SK-N-SH (cell line): Measurements from ENCODE around the gene SPIN1. TPM values are rescaled to one million over a fixed set of nuclear protein-coding genes. Genes with fewer than 3 reads are reported as not detected.

ENCODE experiments used
- CTCF ChIA-PET: fragments of 300-600, 350-600 bp; formaldehyde crosslinking; extraction: SDS; loops from one replicate; lab custom pipeline; 2021; lab: Yijun Ruan, JAX
- POLR2A ChIA-PET: fragments of 350-600 bp; sonication (Branson Sonifier 250); formaldehyde crosslinking; extraction: SDS; loops from one replicate; lab custom pipeline; 2020; ENCODE audit warnings: antibody characterized with exemption, inconsistent platforms; lab: Yijun Ruan, JAX
- DNase-seq: peaks from one replicate; pipeline ENCODE4 v3.0.0; 2012
- H2AFZ ChIP-seq: fragments of 200-600 bp; sonication (generic); 2 replicates; pipeline ENCODE4 v1.8.1; 2016; ENCODE audit warnings: antibody characterized with exemption, mild to moderate bottlenecking, low read depth
- H3F3A ChIP-seq: fragments of 200-600 bp; sonication (generic); replicated peaks from 2 replicates; pipeline ENCODE3; 2016; ENCODE audit warnings: antibody characterized with exemption, mild to moderate bottlenecking; ENCODE audit not compliant: insufficient read depth
- H3K27ac ChIP-seq, 2 experiments: fragments of 200-500 bp in 1 of 2; fragments of 200-600 bp in 1 of 2; sonication (Bioruptor generic) in 1 of 2; sonication (generic), shearing (Covaris generic) in 1 of 2; 2 replicates each; pipeline versions ENCODE4 v1.5.1 to v1.6.1; 2014 to 2016; ENCODE audit warnings: low read depth in 2 of 2, inconsistent platforms in 1 of 2, low read length in 1 of 2, mild to moderate bottlenecking in 1 of 2, mixed read lengths in 1 of 2
- H3K27me3 ChIP-seq: fragments of 200-600 bp; sonication (generic), shearing (Covaris generic); 2 replicates; pipeline ENCODE4 v1.6.1; 2016; ENCODE audit warnings: mixed run types; ENCODE audit not compliant: insufficient read depth
- H3K36me3 ChIP-seq, 2 experiments: fragments of 200-500 bp in 1 of 2; fragments of 200-600 bp in 1 of 2; sonication (Bioruptor generic) in 1 of 2; sonication (generic) in 1 of 2; replicated peaks in 1 of 2; 2 replicates each; pipeline versions ENCODE3 to v1.5.1; 2014 to 2016; ENCODE audit warnings: low read length in 1 of 2, mild to moderate bottlenecking in 1 of 2; ENCODE audit not compliant: insufficient read depth in 2 of 2, control insufficient read depth in 1 of 2
- H3K4me1 ChIP-seq, 2 experiments: fragments of 200-500 bp in 1 of 2; fragments of 200-600 bp in 1 of 2; sonication (Bioruptor generic) in 1 of 2; sonication (generic), shearing (Covaris generic) in 1 of 2; 2 replicates each; pipeline versions ENCODE4 v1.5.1 to v1.6.1; 2014 to 2016; ENCODE audit warnings: low read depth in 1 of 2, low read length in 1 of 2, mixed run types in 1 of 2; ENCODE audit not compliant: insufficient read depth in 2 of 2, control insufficient read depth in 1 of 2
- H3K4me2 ChIP-seq: fragments of 200-600 bp; sonication (generic), shearing (Covaris generic); 2 replicates; pipeline ENCODE4 v1.6.1; 2017; ENCODE audit warnings: mixed run types
- H3K4me3 ChIP-seq, 2 experiments: fragments of 200-500 bp in 1 of 2; fragments of 200-600 bp in 1 of 2; sonication (Bioruptor generic) in 1 of 2; sonication (generic), shearing (Covaris generic) in 1 of 2; 2 replicates each; pipeline versions ENCODE4 v1.5.1 to v1.8.1; 2014 to 2016; ENCODE audit warnings: low read depth in 2 of 2, inconsistent platforms in 1 of 2, low read length in 1 of 2, mild to moderate bottlenecking in 1 of 2, mixed read lengths in 1 of 2, moderate library complexity in 1 of 2
- H3K79me2 ChIP-seq: fragments of 200-600 bp; sonication (generic); 2 replicates; pipeline ENCODE4 v1.8.1; 2017; ENCODE audit warnings: mild to moderate bottlenecking; ENCODE audit not compliant: insufficient read depth
- H3K9ac ChIP-seq: fragments of 200-600 bp; sonication (generic); 2 replicates; pipeline ENCODE4 v1.6.1; 2017; ENCODE audit warnings: mixed run types
- H3K9me2 ChIP-seq: fragments of 200-600 bp; sonication (generic); 2 replicates; pipeline ENCODE4 v1.6.1; 2017; ENCODE audit warnings: mixed run types
- H3K9me3 ChIP-seq: fragments of 200-600 bp; sonication (generic); 2 replicates; pipeline ENCODE4 v1.6.1; 2017; ENCODE audit warnings: mixed run types, mild to moderate bottlenecking, moderate library complexity
- H4K20me1 ChIP-seq: fragments of 200-600 bp; sonication (generic); 2 replicates; pipeline ENCODE4 v1.6.1; 2017; ENCODE audit warnings: mild to moderate bottlenecking, mixed run types; ENCODE audit not compliant: insufficient read depth
- ELF1 ChIP-seq: IDR thresholded peaks from 2 replicates; pipeline ENCODE4 v1.4.0; 2012
- EZH2phosphoT487 ChIP-seq: fragments of 200-600 bp; sonication (generic); IDR thresholded peaks from 2 replicates; pipeline ENCODE4 v1.6.1; 2017; ENCODE audit warnings: low read depth, mixed run types, mild to moderate bottlenecking, antibody characterized with exemption, moderate library complexity, borderline replicate concordance
- GATA2 ChIP-seq: sonication (generic); formaldehyde crosslinking; IDR thresholded peaks from 2 replicates; pipeline ENCODE4 v1.5.0; 2020; ENCODE audit warnings: mild to moderate bottlenecking, missing genetic modification reagents
- RAD21 ChIP-seq: IDR thresholded peaks from 2 replicates; pipeline ENCODE4 v1.6.1; 2012; ENCODE audit warnings: mild to moderate bottlenecking, low read length
- RFX5 ChIP-seq: IDR thresholded peaks from 2 replicates; pipeline ENCODE4 v1.6.1; 2012; ENCODE audit warnings: mild to moderate bottlenecking, improper control_type of control experiment, low read length
- SIN3A ChIP-seq: IDR thresholded peaks from 2 replicates; pipeline ENCODE4 v1.6.1; 2012; ENCODE audit warnings: low read depth, mild to moderate bottlenecking, low read length, moderate library complexity, borderline replicate concordance
- SMC3 ChIP-seq: IDR thresholded peaks from 2 replicates; pipeline ENCODE4 v1.6.1; 2012; ENCODE audit warnings: low read depth, low read length, improper control_type of control experiment
- TAF1 ChIP-seq: IDR thresholded peaks from 2 replicates; pipeline ENCODE4 v1.6.1; 2012; ENCODE audit warnings: low read depth, mild to moderate bottlenecking, low read length, moderate library complexity, borderline replicate concordance
- TEAD4 ChIP-seq: IDR thresholded peaks from 2 replicates; pipeline ENCODE4 v1.4.0; 2012; ENCODE audit warnings: mild to moderate bottlenecking, borderline replicate concordance; ENCODE audit not compliant: insufficient read depth
- WGBS: methylation state at CpG from one replicate; pipeline ENCODE4 v1.1.6; 2017; ENCODE audit warnings: low lambda C conversion rate; 5-methylcytosine and 5-hydroxymethylcytosine counted together
- polyA plus RNA-seq, 3 experiments: library from polyadenylated mRNA; depleted of rRNA; stranded (reverse); fragments of >200 nt; gene quantifications; 2 replicates each; pipeline ENCODE4 v1.2.3, GENCODE V29; 2012
- TF ChIP-seq, protein P1 (sequence below): IDR thresholded peaks from 2 replicates; pipeline ENCODE4 v1.4.0; 2012; ENCODE audit warnings: low read depth, borderline replicate concordance
- TF ChIP-seq, protein P2 (sequence below): fragments of 200-600 bp; sonication (generic); IDR thresholded peaks from 2 replicates; pipeline ENCODE4 v1.6.1; 2017; ENCODE audit warnings: antibody characterized with exemption, mild to moderate bottlenecking, moderate library complexity
- TF ChIP-seq, protein P3 (sequence below): IDR thresholded peaks from 2 replicates; pipeline ENCODE4 v1.4.0; 2012; ENCODE audit warnings: low read depth, borderline replicate concordance

Gene SPIN1
- polyA plus RNA-seq, 1 of the 3 experiments (the other 2 are of a cell fraction): 35.8 TPM

DNA sequence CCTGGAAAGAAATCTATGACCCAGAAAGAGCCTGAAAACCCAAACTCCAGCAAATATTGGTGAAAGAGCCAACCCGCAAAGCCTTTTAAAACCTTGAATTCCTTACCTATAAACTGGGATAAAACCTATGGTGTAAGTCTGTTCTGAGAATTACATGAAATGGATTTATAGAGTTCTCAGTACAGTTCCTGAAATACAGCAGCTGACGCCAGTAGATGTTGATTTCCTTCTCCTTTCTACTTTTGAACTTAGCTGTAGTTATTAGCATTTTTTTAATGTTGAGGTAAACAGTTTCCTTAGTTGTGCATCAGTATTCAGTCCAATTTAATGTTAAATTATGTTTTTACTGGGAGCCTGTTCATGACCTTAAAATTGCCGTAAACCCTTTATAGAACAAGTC is 3.7 kb downstream of the SPIN1 start:
- H4K20me1 ChIP-seq: peaks cover 68% of the 10 kb centered on the region
- no peak overlapping the region for H3K27ac ChIP-seq
- no peak overlapping the region for H3K9ac ChIP-seq
- DNase-seq: no peak
- no peaks in the 10 kb centered on the region for H3K9me3 ChIP-seq
- H3F3A ChIP-seq: peaks cover 3% of the 10 kb centered on the region
- H3K36me3 ChIP-seq: peaks cover 7 to 18% of the 10 kb centered on the region in 2 experiments
- ChIA-PET CTCF (no interaction called here), POLR2A (interaction anchor here (0.6 kb wide), 1 partner anchor 15 kb away, joined by 4 read pairs; no protein-coding TSS in a partner anchor)
- peaks cover 85% of the 10 kb centered on the region for H3K79me2 ChIP-seq
- H3K4me3 ChIP-seq: no peak overlapping the region
- H3K4me1 ChIP-seq: peaks cover 11 to 27% of the 10 kb centered on the region in 2 experiments; a peak in 3 of 4 replicates
- 97% methylated on average over 3 of the region's 3 CpGs for WGBS
- TF ChIP-seq, protein P1, sequence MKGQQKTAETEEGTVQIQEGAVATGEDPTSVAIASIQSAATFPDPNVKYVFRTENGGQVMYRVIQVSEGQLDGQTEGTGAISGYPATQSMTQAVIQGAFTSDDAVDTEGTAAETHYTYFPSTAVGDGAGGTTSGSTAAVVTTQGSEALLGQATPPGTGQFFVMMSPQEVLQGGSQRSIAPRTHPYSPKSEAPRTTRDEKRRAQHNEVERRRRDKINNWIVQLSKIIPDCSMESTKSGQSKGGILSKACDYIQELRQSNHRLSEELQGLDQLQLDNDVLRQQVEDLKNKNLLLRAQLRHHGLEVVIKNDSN: no peak
- H3K4me2 ChIP-seq: no peak overlapping the region
- H3K27me3 ChIP-seq: no peaks in the 10 kb centered on the region
- no peaks in the 10 kb centered on the region for H3K9me2 ChIP-seq
- H2AFZ ChIP-seq: no peak overlapping the region

DNA sequence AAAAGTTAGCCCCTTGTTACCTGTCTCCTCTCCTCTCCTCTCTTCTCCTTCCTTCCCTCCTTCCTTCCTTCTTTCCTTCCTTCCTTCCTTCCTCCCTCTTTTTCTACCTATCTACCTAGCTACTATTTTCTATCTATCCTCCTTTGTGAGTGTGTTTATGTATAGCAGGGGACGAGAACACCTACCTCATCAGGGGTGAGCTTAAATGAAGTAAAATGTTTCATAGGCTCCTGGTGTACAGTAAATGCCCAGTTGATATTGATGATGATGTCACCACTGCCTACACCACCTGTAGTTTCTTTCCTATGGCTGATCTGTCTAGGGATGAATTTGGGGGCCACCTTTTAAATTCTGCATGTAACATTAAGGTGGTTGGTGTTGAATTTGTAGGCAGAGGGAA is 4.3 kb downstream of the SPIN1 start:
- ChIA-PET POLR2A (interaction anchor here (0.6 kb wide), 1 partner anchor 15 kb away, joined by 4 read pairs; no protein-coding TSS in a partner anchor), CTCF (no interaction called here)
- H3K4me3 ChIP-seq: no peak overlapping the region
- peaks cover 87% of the 10 kb centered on the region for H3K79me2 ChIP-seq
- H3K36me3 ChIP-seq: peaks cover 7 to 18% of the 10 kb centered on the region in 2 experiments
- H3K27ac ChIP-seq: no peak overlapping the region
- no peak for TF ChIP-seq TEAD4
- TF ChIP-seq GATA2: no peak
- no peak for TF ChIP-seq EZH2phosphoT487
- TF ChIP-seq, protein P2, sequence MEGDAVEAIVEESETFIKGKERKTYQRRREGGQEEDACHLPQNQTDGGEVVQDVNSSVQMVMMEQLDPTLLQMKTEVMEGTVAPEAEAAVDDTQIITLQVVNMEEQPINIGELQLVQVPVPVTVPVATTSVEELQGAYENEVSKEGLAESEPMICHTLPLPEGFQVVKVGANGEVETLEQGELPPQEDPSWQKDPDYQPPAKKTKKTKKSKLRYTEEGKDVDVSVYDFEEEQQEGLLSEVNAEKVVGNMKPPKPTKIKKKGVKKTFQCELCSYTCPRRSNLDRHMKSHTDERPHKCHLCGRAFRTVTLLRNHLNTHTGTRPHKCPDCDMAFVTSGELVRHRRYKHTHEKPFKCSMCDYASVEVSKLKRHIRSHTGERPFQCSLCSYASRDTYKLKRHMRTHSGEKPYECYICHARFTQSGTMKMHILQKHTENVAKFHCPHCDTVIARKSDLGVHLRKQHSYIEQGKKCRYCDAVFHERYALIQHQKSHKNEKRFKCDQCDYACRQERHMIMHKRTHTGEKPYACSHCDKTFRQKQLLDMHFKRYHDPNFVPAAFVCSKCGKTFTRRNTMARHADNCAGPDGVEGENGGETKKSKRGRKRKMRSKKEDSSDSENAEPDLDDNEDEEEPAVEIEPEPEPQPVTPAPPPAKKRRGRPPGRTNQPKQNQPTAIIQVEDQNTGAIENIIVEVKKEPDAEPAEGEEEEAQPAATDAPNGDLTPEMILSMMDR: no peak
- TF ChIP-seq, protein P3, sequence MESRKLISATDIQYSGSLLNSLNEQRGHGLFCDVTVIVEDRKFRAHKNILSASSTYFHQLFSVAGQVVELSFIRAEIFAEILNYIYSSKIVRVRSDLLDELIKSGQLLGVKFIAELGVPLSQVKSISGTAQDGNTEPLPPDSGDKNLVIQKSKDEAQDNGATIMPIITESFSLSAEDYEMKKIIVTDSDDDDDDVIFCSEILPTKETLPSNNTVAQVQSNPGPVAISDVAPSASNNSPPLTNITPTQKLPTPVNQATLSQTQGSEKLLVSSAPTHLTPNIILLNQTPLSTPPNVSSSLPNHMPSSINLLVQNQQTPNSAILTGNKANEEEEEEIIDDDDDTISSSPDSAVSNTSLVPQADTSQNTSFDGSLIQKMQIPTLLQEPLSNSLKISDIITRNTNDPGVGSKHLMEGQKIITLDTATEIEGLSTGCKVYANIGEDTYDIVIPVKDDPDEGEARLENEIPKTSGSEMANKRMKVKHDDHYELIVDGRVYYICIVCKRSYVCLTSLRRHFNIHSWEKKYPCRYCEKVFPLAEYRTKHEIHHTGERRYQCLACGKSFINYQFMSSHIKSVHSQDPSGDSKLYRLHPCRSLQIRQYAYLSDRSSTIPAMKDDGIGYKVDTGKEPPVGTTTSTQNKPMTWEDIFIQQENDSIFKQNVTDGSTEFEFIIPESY: no peak
- TF ChIP-seq ELF1: no peak
- no peak for TF ChIP-seq RAD21
- no peak for TF ChIP-seq RFX5
- TF ChIP-seq SIN3A: no peak
- no peak for TF ChIP-seq TAF1
- TF ChIP-seq, protein P1: no peak
- TF ChIP-seq SMC3: no peak
- TF ChIP-seq, all 33 proteins: peak for 0
- Histone ChIP-seq H3K9ac (no peak overlapping the region), H2AFZ (no peak overlapping the region), H3K9me3 (no peaks in the 10 kb centered on the region), H3K27me3 (no peaks in the 10 kb centered on the region), H3K4me1 (peaks cover 10 to 33% of the 10 kb centered on the region in 2 experiments), H3K9me2 (no peaks in the 10 kb centered on the region), H3K4me2 (no peak overlapping the region), H4K20me1 (peaks cover 74% of the 10 kb centered on the region), H3F3A (peaks cover 3% of the 10 kb centered on the region)
- WGBS: 95% methylated on average over 1 of the region's 1 CpG
- no peak for DNase-seq
